GM12878 (cell line): ENCODE results near the gene MISFA. TPM values are rescaled to one million over a fixed set of nuclear protein-coding genes. Genes with fewer than 3 reads are reported as not detected.
A peak's percentile ranks its signal among the peaks of the same experiment; 100 is the strongest.

Experiments used
- ATAC-seq: fragments of 200-7000 bp; cut with Tn5 transposase; 3 replicates; pipeline ENCODE4 v1.9.1; 2020; ENCODE audit warnings: mild to moderate bottlenecking, moderate library complexity
- BruUV-seq: library from RNA; stranded (reverse); fragments of 400-500 nt; replicated peaks from 2 replicates; lab custom pipeline; 2021; lab: Mats Ljungman, UMichigan
- CTCF ChIA-PET: fragments of 300-600 bp; sonication (Branson Sonifier 250); formaldehyde crosslinking; extraction: SDS; loops from one replicate; lab custom pipeline; 2021; ENCODE audit warnings: inconsistent platforms; lab: Yijun Ruan, JAX
- POLR2A ChIA-PET: fragments of 350-600 bp; formaldehyde crosslinking; extraction: SDS; loops from one replicate; lab custom pipeline; 2021; ENCODE audit warnings: inconsistent platforms; lab: Charles Lee
- RAD21 ChIA-PET: fragments of 300-600 bp; sonication (Branson Sonifier 250); formaldehyde crosslinking; loops from one replicate; lab custom pipeline; 2023; ENCODE audit warnings: antibody characterized with exemption; ENCODE audit not compliant: unreplicated experiment; lab: Charles Lee
- SMC1A ChIA-PET: fragments of 300-600 bp; sonication (Branson Sonifier 250); formaldehyde crosslinking; loops from one replicate; lab custom pipeline; 2023; ENCODE audit not compliant: unreplicated experiment, uncharacterized antibody; lab: Charles Lee
- DNase-seq: peaks from one replicate; pipeline ENCODE4 v3.0.0-alpha.2; 2011; ENCODE audit warnings: low read depth, low spot score
- FAIRE-seq: peaks from 3 replicates; lab custom pipeline; 2011; peaks lifted over from hg19 to GRCh38; lab: Jason Lieb, UNC
- H2AFZ ChIP-seq: 2 replicates; pipeline ENCODE4 v1.6.0; 2011; ENCODE audit warnings: low read depth, low read length, control low read depth; ENCODE audit not compliant: control insufficient read depth
- H3K27ac ChIP-seq: 2 replicates; pipeline ENCODE4 v1.5.1; 2011; ENCODE audit warnings: control low read depth; ENCODE audit not compliant: control insufficient read depth, insufficient read depth
- H3K27me3 ChIP-seq, 2 experiments: replicated peaks in 1 of 2; 2 replicates each; pipeline versions ENCODE4 v1.6.0 to v1.6.1; 2011; ENCODE audit warnings: low read length in 1 of 2; ENCODE audit not compliant: control insufficient read depth in 2 of 2, insufficient read depth in 2 of 2
- H3K36me3 ChIP-seq, 2 experiments: 2 replicates each; pipeline ENCODE4 v1.5.1; 2011; ENCODE audit warnings: low read length in 1 of 2; ENCODE audit not compliant: control insufficient read depth in 2 of 2, insufficient read depth in 2 of 2
- H3K4me1 ChIP-seq: 2 replicates; pipeline ENCODE4 v1.6.1; 2011; ENCODE audit warnings: mild to moderate bottlenecking, low read length, moderate library complexity, mixed read lengths; ENCODE audit not compliant: control insufficient read depth, insufficient read depth
- H3K4me2 ChIP-seq: 2 replicates; pipeline ENCODE4 v1.6.0; 2011; ENCODE audit warnings: control low read depth; ENCODE audit not compliant: control insufficient read depth, insufficient read depth
- H3K4me3 ChIP-seq: fragments of 200-600 bp; sonication (generic); 2 replicates; pipeline ENCODE4 v1.5.1; 2016
- H3K79me2 ChIP-seq: 2 replicates; pipeline ENCODE4 v1.6.0; 2011; ENCODE audit warnings: low read length; ENCODE audit not compliant: control insufficient read depth, insufficient read depth
- H3K9ac ChIP-seq: 2 replicates; pipeline ENCODE4 v1.8.0; 2011; ENCODE audit warnings: low read length, control low read depth, mixed read lengths; ENCODE audit not compliant: control insufficient read depth, insufficient read depth
- H3K9me3 ChIP-seq: replicated peaks from 3 replicates; pipeline ENCODE4 v1.5.1; 2011; ENCODE audit warnings: mild to moderate bottlenecking, low read length; ENCODE audit not compliant: control insufficient read depth, insufficient read depth
- H4K20me1 ChIP-seq: 2 replicates; pipeline ENCODE4 v1.6.0; 2011; ENCODE audit not compliant: control insufficient read depth, insufficient read depth
- CHD2 ChIP-seq: IDR thresholded peaks from 2 replicates; pipeline ENCODE4 v1.6.1; 2011; ENCODE audit warnings: low read depth, low read length, improper control_type of control experiment, borderline replicate concordance
- EGR1 ChIP-seq, 2 experiments: IDR thresholded peaks; 1 replicate in 1 of 2; 2 replicates in 1 of 2; pipeline ENCODE4 v1.6.1; 2011 to 2012; ENCODE audit warnings: low read depth in 2 of 2, low read length in 2 of 2, borderline replicate concordance in 1 of 2, mild to moderate bottlenecking in 1 of 2, moderate library complexity in 1 of 2
- ETV6 ChIP-seq, 2 experiments: fragments of 450-650 bp in 1 of 2; IDR thresholded peaks in 1 of 2; conservative IDR thresholded peaks in 1 of 2; 2 replicates each; pipeline ENCODE4 v1.6.1; 2014; ENCODE audit warnings: antibody characterized with exemption in 1 of 2, borderline replicate concordance in 1 of 2, low read depth in 1 of 2, mild to moderate bottlenecking in 1 of 2, moderate library complexity in 1 of 2
- HDAC2 ChIP-seq: fragments of 200-600 bp; sonication (generic); IDR thresholded peaks from 2 replicates; pipeline ENCODE4 v1.6.1; 2017
- MLLT1 ChIP-seq: fragments of 450-650 bp; IDR thresholded peaks from 2 replicates; pipeline ENCODE4 v1.6.1; 2016; ENCODE audit warnings: mild to moderate bottlenecking
- MYB ChIP-seq: fragments of 150-350 bp; IDR thresholded peaks from 2 replicates; pipeline ENCODE4 v1.6.1; 2014; ENCODE audit warnings: mild to moderate bottlenecking, low read depth, low read length, borderline replicate concordance
- RBBP5 ChIP-seq: fragments of 200-600 bp; sonication (generic); conservative IDR thresholded peaks from 2 replicates; pipeline ENCODE4 v1.6.1; 2016
- RCOR1 ChIP-seq: conservative IDR thresholded peaks from 2 replicates; pipeline ENCODE4 v1.6.1; 2012; ENCODE audit warnings: low read depth, low read length, improper control_type of control experiment
- RELB ChIP-seq: fragments of 450-650 bp; IDR thresholded peaks from 2 replicates; pipeline ENCODE4 v1.6.1; 2017; ENCODE audit warnings: low read depth, mild to moderate bottlenecking, moderate library complexity
- ZBTB40 ChIP-seq: fragments of 450-650 bp; IDR thresholded peaks from 2 replicates; pipeline ENCODE4 v1.6.1; 2016; ENCODE audit warnings: mild to moderate bottlenecking, moderate library complexity, borderline replicate concordance
- ZNF274 ChIP-seq: IDR thresholded peaks from one replicate; pipeline ENCODE4 v1.8.0; 2011; ENCODE audit not compliant: insufficient read length, insufficient read depth
- WGBS: methylation state at CpG from one replicate; pipeline ENCODE4 v1.1.6; 2016; ENCODE audit warnings: low lambda C conversion rate; ENCODE audit not compliant: insufficient replicate concordance, insufficient coverage; ENCODE audit errors: missing lambda C conversion rate; 5-methylcytosine and 5-hydroxymethylcytosine counted together
- in situ Hi-C: fragments of 300-500 bp; cut with MboI; formaldehyde crosslinking; loops from 9 replicates; pipeline ENCODE4 v1.14.3; 2018; ENCODE audit warnings: mixed read lengths
- intact Hi-C: fragments of 100-400 bp; cut with micrococcal nuclease; formaldehyde crosslinking; loops from one replicate; pipeline ENCODE4 v1.14.2; 2022; ENCODE audit not compliant: unreplicated experiment
- polyA plus RNA-seq, 11 experiments: library from polyadenylated mRNA; depleted of rRNA in 4 of 11; unstranded in 6 of 11; stranded (reverse) in 5 of 11; fragments of >200 nt; fragmentation: Nextera tagmentation in 4 of 11; fragmentation: Illumina TruSeq in 1 of 11; extraction: Ambion mirVana in 4 of 11; extraction: Trizol in 1 of 11; gene quantifications; 1 replicate in 1 of 11; 2 replicates in 10 of 11; pipeline versions ENCODE4 v1.2.1 to v1.2.3, GENCODE V29; 2011 to 2016; ENCODE audit warnings: inconsistent platforms in 2 of 11, missing spikeins in 2 of 11, low read depth in 1 of 11
- total RNA-seq, 4 experiments: library from RNA; depleted of rRNA in 3 of 4; stranded (reverse); fragments of >200 nt in 3 of 4; fragmentation: Illumina TruSeq in 1 of 4; extraction: Trizol in 1 of 4; gene quantifications; 2 replicates each; pipeline versions ENCODE4 v1.2.1 to v1.2.3, GENCODE V29; 2013 to 2021

The MISFA gene
- total and polyA plus RNA-seq, 10 of the 15 experiments (the other 5 are each of a cell fraction or from before 2014, with no cell fraction given): 0.88 to 4.6 (median 2.3) TPM; not detected in 1

- peak; percentile 74 for TF ChIP-seq RELB
- TF ChIP-seq ZNF274: no peak
- TF ChIP-seq RCOR1: no peak
- no peak for TF ChIP-seq RBBP5
- TF ChIP-seq, all 136 proteins: peak for 40
These were observed 16.2 kb downstream of the MISFA start (continued) for GRCh38 chr11:18615628-18616392.

- WGBS: 74% methylated on average over 10 of the region's 10 CpGs
- peaks cover 42% of the 10 kb centered on the region for H3K79me2 ChIP-seq
- no peaks in the 10 kb centered on the region; the same call in 2 of the 3 replicates for H3K9me3 ChIP-seq
- peaks cover 38% of the 10 kb centered on the region for H3K4me1 ChIP-seq
- BruUV-seq: no TSS peak
- H3K9ac ChIP-seq: no peak overlapping the region
- intact Hi-C loops: no loop called here
- CTCF ChIA-PET: interaction anchor here (0.8 to 6.7 kb wide), 10 partner anchors 8 to 146 kb away, joined by 3 to 80 read pairs (median 5); partner anchors contain the start of genes SPTY2D1 and TSG101
- POLR2A ChIA-PET: interaction anchor here (0.5 to 1.9 kb wide), 7 partner anchors 11 to 189 kb away, joined by 3 to 10 read pairs (median 4); no protein-coding TSS in a partner anchor
- H3K4me2 ChIP-seq: peak overlapping the region; percentile 1; the same call in 1 of the 2 replicates
- RAD21 ChIA-PET: interaction anchor here (1.2 to 6.7 kb wide), 4 partner anchors 14 to 30 kb away, joined by 3 to 77 read pairs (median 4); partner anchors contain the start of genes SPTY2D1 and UEVLD
- FAIRE-seq: peak; percentile 61
- DNase-seq: peak; percentile 15
- in situ Hi-C loops: no loop called here
- H3K36me3 ChIP-seq: peaks cover 13% of the 10 kb centered on the region in 2 experiments
- peak; percentile 50 for ATAC-seq
- no peak overlapping the region for H2AFZ ChIP-seq
- no peaks in the 10 kb centered on the region for H3K27me3 ChIP-seq
- H4K20me1 ChIP-seq: 0 out of 2 replicates have a peak, but pooled peaks cover 2% of the 10 kb centered on the region
- H3K4me3 ChIP-seq: peak overlapping the region; percentile 20; the same call in 1 of the 2 replicates
- H3K27ac ChIP-seq: no peak overlapping the region
- SMC1A ChIA-PET: interaction anchor here (0.6 to 13.9 kb wide), 7 partner anchors 8 to 151 kb away, joined by 3 to 188 read pairs (median 5); partner anchors contain the start of genes SPTY2D1 and UEVLD
- no peak for TF ChIP-seq MYB
- TF ChIP-seq ZBTB40: no peak
- TF ChIP-seq EGR1 (IDR thresholded peaks at IDR 0.05; ENCODE audit: borderline replicate concordance in 1 of 2, low read depth in 2 of 2, low read length in 2 of 2): no peak
- TF ChIP-seq ETV6 (conservative IDR thresholded peaks at IDR 0.05 in 1 of 2, IDR thresholded peaks at IDR 0.05 in 1 of 2; ENCODE audit: borderline replicate concordance in 1 of 2, low read depth in 1 of 2): peak in 1 of 2 experiments; percentile 52; a peak in 1 of 4 replicates
- 0 out of 2 replicates have a peak, but pooled peaks have one; percentile 23 for TF ChIP-seq MLLT1
- no peak for TF ChIP-seq CHD2
- TF ChIP-seq HDAC2: no peak
- TF ChIP-seq RCOR1: no peak
These were observed 18.2 kb downstream of the MISFA start for GRCh38 chr11:18617688-18618341.
